Gastrocnemius medialis (tissue), 4 donors: ENCODE data around the gene SH3GL1.

Source experiments
- CTCF ChIP-seq, 5 experiments: fragments of 450-650 bp in 3 of 5; fragments of 200-600 bp in 2 of 5; sonication (generic) in 2 of 5; IDR thresholded peaks in 4 of 5; conservative IDR thresholded peaks in 1 of 5; 1 replicate in 4 of 5; 2 replicates in 1 of 5; pipeline ENCODE4 v1.5.1; 2016 to 2019; ENCODE audit warnings: antibody characterized with exemption in 5 of 5, mild to moderate bottlenecking in 3 of 5, moderate library complexity in 3 of 5
- POLR2A ChIP-seq, 2 donors: fragments of 450-650 bp; IDR thresholded peaks; one replicate each; pipeline ENCODE4 v1.6.1; 2017; ENCODE audit warnings: antibody characterized with exemption in 2 of 2, mild to moderate bottlenecking in 2 of 2, moderate library complexity in 2 of 2

GRCh38 chr19:4329858-4330257, 70.5 kb downstream of the SH3GL1 start:
- no peak for TF ChIP-seq CTCF (IDR thresholded peaks at IDR 0.05 in 4 of 5, conservative IDR thresholded peaks at IDR 0.05 in 1 of 5)
- TF ChIP-seq POLR2A (IDR thresholded peaks at IDR 0.05): no peak
